Body of pancreas (tissue), 4 donors: ENCODE results near the gene SPATS2L. TPM values are rescaled to one million over a fixed set of nuclear protein-coding genes. Genes with fewer than 3 reads are reported as not detected.

ENCODE experiments used
- ATAC-seq: fragments of 150-250 bp; one replicate; pipeline ENCODE4 v1.9.1; 2016
- DNase-seq, 4 donors: peaks; one replicate each; pipeline ENCODE4 v3.0.0-alpha.2; 2019
- H3K27ac ChIP-seq, 4 donors: fragments of 200-600 bp; sonication (generic); 1 replicate in 3 of 4; 2 replicates in 1 of 4; pipeline versions ENCODE4 v1.5.1 to v1.6.1; 2016 to 2019; ENCODE audit warnings: mild to moderate bottlenecking in 1 of 4, mixed read lengths in 1 of 4, moderate library complexity in 1 of 4
- H3K27me3 ChIP-seq, 2 donors: fragments of 200-600 bp; sonication (generic); one replicate each; pipeline ENCODE4 v1.6.0; 2016; ENCODE audit warnings: mild to moderate bottlenecking in 1 of 2
- H3K36me3 ChIP-seq, 2 donors: fragments of 200-600 bp; sonication (generic); replicated peaks in 1 of 2; 2 replicates each; pipeline ENCODE4 v1.5.1; 2016; ENCODE audit warnings: low read depth in 2 of 2; ENCODE audit not compliant: insufficient read depth in 1 of 2
- H3K4me1 ChIP-seq: fragments of 200-600 bp; sonication (generic); one replicate; pipeline ENCODE4 v1.6.0; 2016
- H3K4me3 ChIP-seq, 2 donors: fragments of 200-600 bp; sonication (generic); 1 replicate in 1 of 2; 2 replicates in 1 of 2; pipeline ENCODE4 v1.5.1; 2016 to 2019
- H3K9me3 ChIP-seq, 3 donors: fragments of 200-600 bp; sonication (generic); 1 replicate in 2 of 3; 2 replicates in 1 of 3; pipeline ENCODE4 v1.5.1; 2016
- POLR2A ChIP-seq, 3 donors: fragments of 450-650 bp; IDR thresholded peaks; one replicate each; pipeline ENCODE4 v1.6.1; 2016; ENCODE audit warnings: antibody characterized with exemption in 3 of 3, mild to moderate bottlenecking in 2 of 3
- WGBS, 2 donors: methylation state at CpG; one replicate each; pipeline ENCODE4 v1.1.5; 2017; 5-methylcytosine and 5-hydroxymethylcytosine counted together
- intact Hi-C: fragments of 100-400 bp; cut with DNase I; formaldehyde crosslinking; loops from one replicate; pipeline ENCODE4 v1.15.1; 2023
- total RNA-seq, 2 donors: library from RNA; depleted of rRNA; stranded (reverse); fragments of >200 nt; gene quantifications; one replicate each; pipeline ENCODE4 v1.1.0, GENCODE V29; 2016
- TF ChIP-seq, protein P1 (sequence below), 7 experiments: fragments of 450-650 bp in 4 of 7; fragments of 200-600 bp in 3 of 7; sonication (generic) in 3 of 7; IDR thresholded peaks; one replicate each; pipeline ENCODE4 v1.5.1; 2016 to 2019; ENCODE audit warnings: antibody characterized with exemption in 7 of 7

The SPATS2L gene
- total RNA-seq, 2 donors from 2014 or later: 39.2 to 49.8 TPM

DNA sequence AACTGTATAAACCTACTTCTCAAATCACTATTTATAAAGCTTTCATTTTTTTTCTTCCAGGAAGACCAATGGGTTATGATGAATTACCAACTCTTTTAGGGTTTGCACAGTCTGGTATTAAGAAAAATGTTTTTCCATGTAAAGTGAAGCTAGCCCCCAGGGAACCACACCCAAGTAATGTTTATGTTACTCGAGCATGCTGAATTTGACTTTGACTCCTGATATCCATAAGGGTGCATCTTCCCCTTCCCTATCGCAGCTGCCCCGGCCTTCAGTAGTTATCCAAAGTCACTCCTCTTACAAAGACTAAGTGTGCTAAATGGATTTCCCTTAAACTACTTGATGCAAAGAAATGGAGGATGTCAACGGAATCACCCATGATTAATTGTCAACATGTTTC lies 181.7 kb downstream of the SPATS2L start:
- TF ChIP-seq POLR2A (IDR thresholded peaks at IDR 0.05): no peak
- TF ChIP-seq, protein P1, sequence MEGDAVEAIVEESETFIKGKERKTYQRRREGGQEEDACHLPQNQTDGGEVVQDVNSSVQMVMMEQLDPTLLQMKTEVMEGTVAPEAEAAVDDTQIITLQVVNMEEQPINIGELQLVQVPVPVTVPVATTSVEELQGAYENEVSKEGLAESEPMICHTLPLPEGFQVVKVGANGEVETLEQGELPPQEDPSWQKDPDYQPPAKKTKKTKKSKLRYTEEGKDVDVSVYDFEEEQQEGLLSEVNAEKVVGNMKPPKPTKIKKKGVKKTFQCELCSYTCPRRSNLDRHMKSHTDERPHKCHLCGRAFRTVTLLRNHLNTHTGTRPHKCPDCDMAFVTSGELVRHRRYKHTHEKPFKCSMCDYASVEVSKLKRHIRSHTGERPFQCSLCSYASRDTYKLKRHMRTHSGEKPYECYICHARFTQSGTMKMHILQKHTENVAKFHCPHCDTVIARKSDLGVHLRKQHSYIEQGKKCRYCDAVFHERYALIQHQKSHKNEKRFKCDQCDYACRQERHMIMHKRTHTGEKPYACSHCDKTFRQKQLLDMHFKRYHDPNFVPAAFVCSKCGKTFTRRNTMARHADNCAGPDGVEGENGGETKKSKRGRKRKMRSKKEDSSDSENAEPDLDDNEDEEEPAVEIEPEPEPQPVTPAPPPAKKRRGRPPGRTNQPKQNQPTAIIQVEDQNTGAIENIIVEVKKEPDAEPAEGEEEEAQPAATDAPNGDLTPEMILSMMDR (IDR thresholded peaks at IDR 0.05): no peak
- DNase-seq: no peak
- ATAC-seq: no peak
- Histone ChIP-seq H3K36me3 (peaks cover 0 to 19% of the 10 kb centered on the region in 2 donors), H3K9me3 (no peaks in the 10 kb centered on the region), H3K4me1 (peaks cover 9% of the 10 kb centered on the region), H3K27ac (no peak overlapping the region), H3K27me3 (no peaks in the 10 kb centered on the region), H3K4me3 (no peak overlapping the region)
- intact Hi-C loops: no loop called here
- WGBS, 2 donors: 82 to 89% methylated on average over 4 of the region's 4 CpGs

DNA sequence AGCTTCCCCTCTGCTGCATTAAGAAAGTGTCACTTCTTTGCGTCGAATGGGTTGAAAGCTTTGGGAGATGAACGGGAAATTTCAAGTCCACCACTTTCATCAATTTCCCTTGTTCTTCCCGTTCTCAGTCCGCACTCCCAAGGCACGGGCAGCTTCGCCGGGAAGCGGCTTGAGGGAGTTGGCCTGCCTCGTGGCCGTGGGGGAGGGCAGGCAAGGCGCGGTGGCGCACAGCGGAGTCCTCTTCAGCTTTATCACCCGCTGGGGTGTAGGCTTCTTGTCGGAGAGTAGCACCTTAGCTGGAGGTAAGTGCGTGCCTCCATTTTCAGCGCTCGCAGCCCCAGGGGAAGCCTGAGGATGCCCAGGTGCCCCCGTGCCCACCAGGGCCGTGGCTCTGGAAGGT lies 183.5 kb downstream of the SPATS2L start:
- 95% methylated on average over 20 to 22 of the region's 22 CpGs for WGBS, 2 donors
- TF ChIP-seq, protein P1 (IDR thresholded peaks at IDR 0.05): no peak
- no peak for TF ChIP-seq POLR2A (IDR thresholded peaks at IDR 0.05)
- ATAC-seq: no peak
- Histone ChIP-seq H3K9me3 (no peaks in the 10 kb centered on the region), H3K4me3 (no peak overlapping the region), H3K36me3 (peaks cover 0 to 21% of the 10 kb centered on the region in 2 donors), H3K27me3 (no peaks in the 10 kb centered on the region), H3K27ac (no peak overlapping the region), H3K4me1 (no peaks in the 10 kb centered on the region)
- intact Hi-C loops: no loop called here
- no peak for DNase-seq

DNA sequence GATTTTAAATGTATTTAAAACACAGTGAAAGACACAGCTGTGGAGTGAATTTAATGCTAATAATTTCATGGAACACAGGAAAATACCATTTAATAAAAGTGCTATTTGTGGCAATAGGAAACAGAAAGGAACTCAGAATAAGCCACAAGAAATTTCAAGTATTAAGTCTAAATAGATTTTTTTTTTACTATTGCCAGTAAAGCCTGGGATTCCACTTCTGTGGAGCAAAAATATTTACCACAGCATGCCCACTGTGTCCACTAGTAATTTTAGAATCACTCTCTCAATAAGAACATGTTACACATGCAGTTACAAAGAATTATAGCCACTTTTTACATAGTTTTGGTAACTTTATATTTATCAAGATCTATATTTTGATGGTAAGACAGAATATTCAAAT lies 186.2 kb downstream of the SPATS2L start:
- intact Hi-C loops: no loop called here
- Histone ChIP-seq H3K9me3 (no peaks in the 10 kb centered on the region), H3K36me3 (peaks cover 0 to 28% of the 10 kb centered on the region in 2 donors), H3K27me3 (no peaks in the 10 kb centered on the region), H3K4me1 (no peaks in the 10 kb centered on the region), H3K4me3 (no peak overlapping the region), H3K27ac (no peak overlapping the region)
- ATAC-seq (no peak), DNase-seq (no peak)
- TF ChIP-seq, protein P1 (IDR thresholded peaks at IDR 0.05): no peak
- TF ChIP-seq POLR2A (IDR thresholded peaks at IDR 0.05): no peak

DNA sequence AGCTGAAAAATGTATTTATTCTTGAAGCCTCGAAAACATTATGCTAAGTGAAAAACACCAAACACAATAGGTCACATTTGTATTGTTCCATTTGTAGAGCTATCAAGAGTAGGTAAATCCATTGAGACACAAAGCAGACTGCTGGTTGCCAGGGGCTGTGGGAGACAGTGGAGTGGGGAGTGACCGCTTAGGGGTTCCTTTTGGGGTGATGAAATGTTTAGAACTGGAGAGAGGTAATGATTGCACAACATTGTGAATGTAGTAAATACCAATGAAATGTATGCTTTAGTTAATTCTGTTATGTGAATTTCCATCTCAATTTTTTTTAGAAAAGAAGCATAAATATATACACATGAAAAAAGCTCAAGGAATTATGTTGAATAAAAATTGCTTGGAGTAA lies 187.6 kb downstream of the SPATS2L start:
- intact Hi-C loops: no loop called here
- no peak overlapping the region for H3K4me3 ChIP-seq
- H3K36me3 ChIP-seq: peaks cover 0 to 33% of the 10 kb centered on the region in 2 donors
- no peak overlapping the region for H3K27ac ChIP-seq
- no peaks in the 10 kb centered on the region for H3K27me3 ChIP-seq
- WGBS, 2 donors: 87 to 91% methylated on average over 2 of the region's 2 CpGs
- no peak for ATAC-seq
- no peaks in the 10 kb centered on the region for H3K4me1 ChIP-seq
- H3K9me3 ChIP-seq: no peaks in the 10 kb centered on the region
- TF ChIP-seq POLR2A (IDR thresholded peaks at IDR 0.05): no peak
- TF ChIP-seq, protein P1 (IDR thresholded peaks at IDR 0.05): no peak
- no peak for DNase-seq

- no peaks in the 10 kb centered on the region for H3K9me3 ChIP-seq
- DNase-seq (no peak), ATAC-seq (no peak)
- no peak overlapping the region for H3K4me3 ChIP-seq
- no peak overlapping the region for H3K27ac ChIP-seq
- H3K27me3 ChIP-seq: no peaks in the 10 kb centered on the region
- TF ChIP-seq, protein P1 (IDR thresholded peaks at IDR 0.05): no peak
- no peak for TF ChIP-seq POLR2A (IDR thresholded peaks at IDR 0.05)
- WGBS, 2 donors: 90 to 100% methylated on average over 1 of the region's 1 CpG
- H3K36me3 ChIP-seq: peaks cover 0 to 18% of the 10 kb centered on the region in 2 donors
- H3K4me1 ChIP-seq: no peaks in the 10 kb centered on the region
- intact Hi-C loops: no loop called here
Observed at GRCh38 chr2:200496696-200497095, 190.2 kb downstream of the SPATS2L start.
